GM18951 (cell line): ENCODE results near the gene CAB39.

Experiments used
- POLR2A ChIP-seq: IDR thresholded peaks from 4 replicates; pipeline ENCODE4 v1.6.1; 2011; ENCODE audit warnings: mild to moderate bottlenecking; ENCODE audit not compliant: insufficient read length, insufficient read depth; ENCODE audit errors: extremely low read depth
- in situ Hi-C: fragments of 300-500 bp; cut with MboI; formaldehyde crosslinking; loops from one replicate; pipeline ENCODE4 v1.12.0; 2022; ENCODE audit warnings: low sequenced_read_pairs, mixed read lengths, inconsistent platforms; ENCODE audit not compliant: unreplicated experiment

CAB39 gene

DNA sequence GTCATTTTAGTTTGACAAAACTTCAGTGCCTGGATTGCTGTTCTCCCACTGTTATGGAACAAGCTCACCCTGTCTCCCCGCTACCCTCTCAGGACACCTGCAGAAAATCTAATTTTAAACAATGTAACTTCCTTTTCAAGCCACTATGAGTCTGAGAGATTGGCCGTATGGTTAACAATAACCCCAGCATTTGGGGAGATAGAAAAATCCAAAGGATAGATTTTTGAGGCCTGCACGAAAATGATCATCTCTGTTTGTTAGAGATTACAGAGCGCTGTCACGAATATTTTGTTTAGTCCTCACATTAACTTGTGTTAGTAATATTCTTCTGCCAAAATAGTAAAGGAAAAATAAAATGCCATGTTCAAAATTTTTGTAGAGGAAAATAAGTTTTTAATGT is 24.7 kb downstream of the CAB39 start:
- TF ChIP-seq POLR2A, result no peak
- in situ Hi-C loops, result no loop called here

GRCh38 chr2:230737791-230738226 is 25.2 kb downstream of the CAB39 start:
- in situ Hi-C loops, result no loop called here
- TF ChIP-seq POLR2A, result no peak

GRCh38 chr2:230738391-230738811 is 25.8 kb downstream of the CAB39 start:
- in situ Hi-C loops, result no loop called here
- no peak for TF ChIP-seq POLR2A

GRCh38 chr2:230738924-230739323 is 26.3 kb downstream of the CAB39 start:
- no peak for TF ChIP-seq POLR2A
- in situ Hi-C loops, result no loop called here

- TF ChIP-seq POLR2A, result no peak
- in situ Hi-C loops, result no loop called here
Measured at GRCh38 chr2:230739961-230740360, 27.3 kb downstream of the CAB39 start.

DNA sequence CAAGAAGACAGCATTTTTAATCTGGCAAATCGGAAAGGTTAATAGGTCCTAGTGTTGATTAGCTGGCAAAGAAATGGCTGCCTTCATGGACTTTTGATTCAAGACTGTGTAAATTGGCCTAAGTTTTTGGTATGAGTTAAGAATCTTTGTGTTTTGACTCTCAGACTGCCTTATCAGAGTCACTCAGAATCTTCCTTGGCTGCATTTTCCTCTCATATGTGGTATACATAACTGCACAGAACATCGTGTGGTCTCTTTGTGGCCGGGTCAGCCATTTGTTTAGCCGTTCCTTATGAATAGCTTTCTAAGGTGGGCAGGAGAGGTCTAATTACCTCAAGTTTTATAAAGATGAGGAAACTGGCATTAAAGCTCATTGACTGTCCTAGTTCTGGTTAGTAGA is 30.1 kb downstream of the CAB39 start:
- in situ Hi-C loops, result no loop called here
- TF ChIP-seq POLR2A, result no peak

DNA sequence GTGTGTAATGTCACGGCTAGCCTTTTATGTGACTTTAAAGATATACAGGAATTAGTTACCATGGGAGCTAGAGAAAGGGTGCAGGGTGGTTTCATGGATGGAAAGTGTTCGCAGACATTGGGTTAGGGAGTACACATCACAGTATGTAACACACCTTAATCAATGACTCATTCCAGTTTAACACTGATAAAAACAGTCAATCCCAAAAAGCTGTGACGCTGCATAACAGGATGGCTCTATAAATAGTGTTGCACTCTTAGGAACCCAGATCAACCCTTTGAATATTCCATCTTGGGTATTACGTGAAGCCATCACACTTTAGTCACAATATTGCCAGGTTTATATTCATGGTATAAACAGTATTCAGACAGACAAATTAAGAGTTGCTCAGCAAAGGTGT is 33.6 kb downstream of the CAB39 start:
- in situ Hi-C loops, result no loop called here

GRCh38 chr2:230748087-230748486 is 35.4 kb downstream of the CAB39 start:
- in situ Hi-C loops, result no loop called here
- no peak for TF ChIP-seq POLR2A

More for the DNA sequence above, 33.6 kb downstream of the CAB39 start:
- no peak for TF ChIP-seq POLR2A

DNA sequence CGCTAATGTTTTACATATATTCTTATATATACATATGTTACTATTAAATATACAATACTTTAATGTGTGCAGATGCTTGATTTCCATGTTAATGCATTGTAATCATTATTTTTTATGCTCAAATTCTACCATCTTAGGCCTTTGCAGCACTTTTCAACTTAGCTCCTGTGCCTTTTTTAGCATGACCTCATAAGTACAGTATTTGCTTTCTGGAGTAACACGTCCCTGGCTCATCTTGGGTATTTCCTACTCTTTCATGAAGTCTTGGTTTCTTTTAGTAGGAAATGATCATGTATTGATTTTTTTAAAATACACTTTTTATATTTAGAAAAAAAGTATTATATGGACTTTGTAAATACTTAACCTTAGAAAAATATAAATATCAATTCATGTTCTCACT is 36.5 kb downstream of the CAB39 start:
- in situ Hi-C loops, result no loop called here
- TF ChIP-seq POLR2A, result no peak

GRCh38 chr2:230751062-230751461 is 38.4 kb downstream of the CAB39 start:
- in situ Hi-C loops, result no loop called here
- no peak for TF ChIP-seq POLR2A

- in situ Hi-C loops, result no loop called here
- TF ChIP-seq POLR2A, result no peak
Measured at GRCh38 chr2:230754200-230754599, 41.6 kb downstream of the CAB39 start.

DNA sequence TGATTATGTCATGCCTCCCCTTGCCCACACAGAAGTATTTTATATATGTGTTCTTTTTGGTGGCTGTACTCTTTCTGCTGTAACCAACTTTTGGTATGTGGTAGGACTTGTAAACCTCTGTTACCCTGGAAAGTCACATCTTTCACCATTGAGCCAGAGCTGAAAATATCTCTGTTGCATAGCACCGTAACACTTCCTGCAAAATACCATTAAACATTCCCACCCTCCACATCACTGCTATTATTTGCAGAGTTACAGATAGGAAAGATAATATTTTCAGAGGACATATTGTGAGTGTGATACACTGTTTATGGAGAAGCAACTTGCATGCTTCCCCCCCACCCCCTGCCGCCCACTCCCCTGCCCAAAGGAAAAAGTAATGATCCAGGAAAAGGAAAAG is 44.8 kb downstream of the CAB39 start:
- in situ Hi-C loops, result no loop called here
- no peak for TF ChIP-seq POLR2A

GRCh38 chr2:230758566-230759480 is 46.2 kb downstream of the CAB39 start:
- no peak for TF ChIP-seq POLR2A
- in situ Hi-C loops, result no loop called here

DNA sequence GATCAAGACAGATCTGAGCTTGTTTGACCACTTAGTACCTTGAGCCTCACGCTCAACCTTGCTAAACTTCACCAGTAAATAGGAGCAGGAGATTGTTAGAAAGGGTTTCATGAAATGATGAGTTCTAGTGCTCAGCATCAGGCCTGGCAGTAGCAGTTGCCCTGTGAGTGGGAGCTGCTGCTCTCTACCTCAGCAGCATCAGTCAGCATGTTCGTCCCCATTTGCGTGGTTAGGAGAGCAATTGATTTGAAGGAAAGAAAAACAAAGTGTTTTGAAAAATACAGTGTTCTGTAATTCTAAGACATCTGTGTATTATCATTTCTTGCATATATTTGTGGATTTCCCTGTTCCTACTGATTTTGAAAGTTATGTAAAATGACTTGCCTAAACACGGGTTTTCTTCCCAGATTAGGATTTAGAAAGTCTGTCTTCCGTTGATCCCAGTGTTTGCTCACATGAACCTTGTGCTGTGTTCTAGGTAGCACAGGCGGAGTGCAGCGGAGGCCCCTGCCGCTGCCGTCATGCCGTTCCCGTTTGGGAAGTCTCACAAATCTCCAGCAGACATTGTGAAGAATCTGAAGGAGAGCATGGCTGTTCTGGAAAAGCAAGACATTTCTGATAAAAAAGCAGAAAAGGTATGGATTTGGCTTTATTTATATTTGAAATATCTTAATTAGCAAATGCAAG is 47.0 kb downstream of the CAB39 start:
- TF ChIP-seq POLR2A, result no peak
- in situ Hi-C loops, result no loop called here

DNA sequence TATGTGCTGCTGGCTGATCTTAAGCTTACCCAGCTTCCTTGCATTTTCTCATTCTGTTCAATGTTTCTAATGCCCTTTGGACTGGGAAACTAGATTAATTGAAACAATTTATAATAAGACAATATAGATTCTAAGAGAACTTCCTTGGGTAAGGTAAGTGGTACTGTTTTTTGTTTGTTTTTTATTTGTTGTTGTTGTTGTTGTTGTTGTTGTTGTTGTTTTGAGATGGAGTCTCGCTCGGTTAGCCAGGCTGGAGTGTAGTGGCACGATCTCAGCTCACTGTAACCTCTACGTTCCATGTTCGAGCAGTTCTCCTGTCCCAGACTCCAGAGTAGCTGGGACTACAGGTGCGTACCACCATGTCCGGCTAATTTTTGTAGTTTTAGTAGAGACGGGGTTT is 49.1 kb downstream of the CAB39 start:
- TF ChIP-seq POLR2A, result no peak
- in situ Hi-C loops, result no loop called here
